ENCODE measurements around the gene PNPLA6.

The PNPLA6 gene

GRCh38 chr19:7524992-7525739, 10.4 kb upstream of the PNPLA6 start:
- no peak for DNase-seq (ENCODE audit: low spot score)
- no peak for TF ChIP-seq CTCF (conservative IDR thresholded peaks at IDR 0.05; ENCODE audit: low read depth)
- H3K27ac ChIP-seq, result no peak overlapping the region
- CTCF ChIA-PET, result no interaction called here
- POLR2A ChIA-PET (ENCODE audit: low non-redundant PET), result no interaction called here

GRCh38 chr19:7526059-7526929, 9.2 kb upstream of the PNPLA6 start:
- no peak for DNase-seq (ENCODE audit: low spot score)
- no peak for TF ChIP-seq CTCF (conservative IDR thresholded peaks at IDR 0.05; ENCODE audit: low read depth)
- CTCF ChIA-PET, result no interaction called here
- H3K27ac ChIP-seq, result no peak overlapping the region; the same call in 1 of the 2 replicates
- POLR2A ChIA-PET (ENCODE audit: low non-redundant PET), result no interaction called here

- ChIA-PET POLR2A (ENCODE audit: low non-redundant PET) (interaction anchor here (0.6 kb wide), 1 partner anchor 336 kb away, joined by 3 read pairs; no protein-coding TSS in a partner anchor), CTCF (interaction anchor here (0.6 kb wide), 1 partner anchor 276 kb away, joined by 3 read pairs; no protein-coding TSS in a partner anchor)
- no peak for DNase-seq (ENCODE audit: low spot score)
- H3K27ac ChIP-seq, result 0 out of 2 replicates have a peak overlapping the region, but pooled peaks have one; percentile 0
- TF ChIP-seq CTCF (conservative IDR thresholded peaks at IDR 0.05; ENCODE audit: low read depth), result no peak
These were observed 7.9 kb upstream of the PNPLA6 start for GRCh38 chr19:7527516-7528191.

- POLR2A ChIA-PET (ENCODE audit: low non-redundant PET), result no interaction called here
- no peak overlapping the region for H3K27ac ChIP-seq
- no peak for TF ChIP-seq CTCF (conservative IDR thresholded peaks at IDR 0.05; ENCODE audit: low read depth)
- CTCF ChIA-PET, result no interaction called here
- DNase-seq (ENCODE audit: low spot score), result no peak
These were observed 7.4 kb upstream of the PNPLA6 start for GRCh38 chr19:7528192-7528519.

GRCh38 chr19:7528522-7529245, 6.8 kb upstream of the PNPLA6 start:
- POLR2A ChIA-PET (ENCODE audit: low non-redundant PET), result no interaction called here
- CTCF ChIA-PET, result interaction anchor here (0.5 kb wide), 1 partner anchor 586 kb away, joined by 4 read pairs; no protein-coding TSS in a partner anchor
- no peak for DNase-seq (ENCODE audit: low spot score)
- TF ChIP-seq CTCF (conservative IDR thresholded peaks at IDR 0.05; ENCODE audit: low read depth), result no peak
- H3K27ac ChIP-seq, result no peak overlapping the region

GRCh38 chr19:7529246-7529600, 6.3 kb upstream of the PNPLA6 start:
- CTCF ChIA-PET, result interaction anchor here (0.5 kb wide), 1 partner anchor 586 kb away, joined by 4 read pairs; no protein-coding TSS in a partner anchor
- POLR2A ChIA-PET (ENCODE audit: low non-redundant PET), result no interaction called here

More at GRCh38 chr19:7529246-7529600, 6.3 kb upstream of the PNPLA6 start:
- no peak for TF ChIP-seq CTCF (conservative IDR thresholded peaks at IDR 0.05; ENCODE audit: low read depth)
- no peak overlapping the region for H3K27ac ChIP-seq
- no peak for DNase-seq (ENCODE audit: low spot score)
